Transverse colon (tissue), 4 donors: ENCODE measurements around the gene DROSHA.

ENCODE experiments used
- EP300 ChIP-seq: sonication (generic); formaldehyde crosslinking; IDR thresholded peaks from one replicate; pipeline ENCODE4 v1.6.1; 2017; ENCODE audit warnings: antibody characterized with exemption, low read depth
- POLR2A ChIP-seq: fragments of 450-650 bp; IDR thresholded peaks from one replicate; pipeline ENCODE4 v1.6.1; 2016; ENCODE audit warnings: antibody characterized with exemption, mild to moderate bottlenecking, moderate library complexity
- POLR2AphosphoS5 ChIP-seq, 3 donors: sonication (generic); formaldehyde crosslinking; IDR thresholded peaks; one replicate each; pipeline ENCODE4 v1.6.1; 2016; ENCODE audit warnings: antibody characterized with exemption in 3 of 3
- TF ChIP-seq, protein P1 (sequence below), 5 experiments: fragments of 200-600 bp in 3 of 5; fragments of 450-650 bp in 2 of 5; sonication (generic) in 3 of 5; IDR thresholded peaks; 1 replicate in 2 of 5; 2 replicates in 3 of 5; pipeline ENCODE4 v1.5.1; 2016 to 2017; ENCODE audit warnings: antibody characterized with exemption in 5 of 5, inconsistent platforms in 3 of 5, mild to moderate bottlenecking in 2 of 5, moderate library complexity in 1 of 5

DNA sequence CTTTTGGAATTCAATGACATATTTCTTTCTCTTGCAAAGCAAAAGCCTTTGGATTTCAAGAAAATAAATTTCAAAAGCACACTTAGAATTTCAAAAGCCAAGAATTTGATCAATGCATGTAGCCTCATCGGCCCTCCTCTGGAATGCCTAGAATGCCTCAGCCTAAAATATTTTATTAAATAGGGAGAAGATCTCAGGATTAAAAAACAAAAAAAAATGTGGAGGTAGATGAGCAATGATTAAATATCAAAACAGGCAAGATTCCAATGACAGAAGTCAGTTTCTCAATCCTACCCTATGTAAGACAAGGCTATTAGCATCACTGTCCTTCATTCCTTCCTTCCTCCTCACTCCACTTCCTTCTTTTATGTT, 169.4 kb downstream of the DROSHA start:
- no peak for TF ChIP-seq POLR2AphosphoS5 (IDR thresholded peaks at IDR 0.05)
- no peak for TF ChIP-seq POLR2A
- TF ChIP-seq, protein P1, sequence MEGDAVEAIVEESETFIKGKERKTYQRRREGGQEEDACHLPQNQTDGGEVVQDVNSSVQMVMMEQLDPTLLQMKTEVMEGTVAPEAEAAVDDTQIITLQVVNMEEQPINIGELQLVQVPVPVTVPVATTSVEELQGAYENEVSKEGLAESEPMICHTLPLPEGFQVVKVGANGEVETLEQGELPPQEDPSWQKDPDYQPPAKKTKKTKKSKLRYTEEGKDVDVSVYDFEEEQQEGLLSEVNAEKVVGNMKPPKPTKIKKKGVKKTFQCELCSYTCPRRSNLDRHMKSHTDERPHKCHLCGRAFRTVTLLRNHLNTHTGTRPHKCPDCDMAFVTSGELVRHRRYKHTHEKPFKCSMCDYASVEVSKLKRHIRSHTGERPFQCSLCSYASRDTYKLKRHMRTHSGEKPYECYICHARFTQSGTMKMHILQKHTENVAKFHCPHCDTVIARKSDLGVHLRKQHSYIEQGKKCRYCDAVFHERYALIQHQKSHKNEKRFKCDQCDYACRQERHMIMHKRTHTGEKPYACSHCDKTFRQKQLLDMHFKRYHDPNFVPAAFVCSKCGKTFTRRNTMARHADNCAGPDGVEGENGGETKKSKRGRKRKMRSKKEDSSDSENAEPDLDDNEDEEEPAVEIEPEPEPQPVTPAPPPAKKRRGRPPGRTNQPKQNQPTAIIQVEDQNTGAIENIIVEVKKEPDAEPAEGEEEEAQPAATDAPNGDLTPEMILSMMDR (IDR thresholded peaks at IDR 0.05) = no peak
- TF ChIP-seq EP300 = no peak
